ENCODE measurements around the gene HIF1A.

GRCh38 chr14:61700104-61700886 lies 5.0 kb downstream of the HIF1A start:
- TF ChIP-seq CTCF (IDR thresholded peaks at IDR 0.05) (no peak), POLR2A (IDR thresholded peaks at IDR 0.05) (no peak)
